ENCODE measurements around the gene POU6F1. TPM values are rescaled to one million over a fixed set of nuclear protein-coding genes. Genes with fewer than 3 reads are reported as not detected.
A peak's percentile ranks its signal among the peaks of the same experiment; 100 is the strongest.

POU6F1 gene
- total and polyA plus RNA-seq, 9 of the 15 experiments (the other 6 are each of a cell fraction or from before 2014, with no cell fraction given), result 0.14 to 3.3 (median 1.1) TPM

- TF ChIP-seq ZBTB40 (IDR thresholded peaks at IDR 0.05) (peak; percentile 14; the same call in 1 of the 2 replicates), ZBTB40 (CRISPR knock-in tag; IDR thresholded peaks at IDR 0.05) (no peak), ETV6 (IDR thresholded peaks at IDR 0.05; ENCODE audit: borderline replicate concordance in 1 of 2, low read depth in 2 of 2, low read length in 1 of 2) (no peak), ETV6 (CRISPR knock-in tag; IDR thresholded peaks at IDR 0.05; ENCODE audit: borderline replicate concordance) (0 out of 2 replicates have a peak, but pooled peaks have one; percentile 54), STAT6 (CRISPR knock-in tag; IDR thresholded peaks at IDR 0.05) (no peak), TRIM25 (IDR thresholded peaks at IDR 0.05; ENCODE audit: borderline replicate concordance) (0 out of 2 replicates have a peak, but pooled peaks have one; percentile 16), MECOM (CRISPR knock-in tag; IDR thresholded peaks at IDR 0.05) (0 out of 2 replicates have a peak, but pooled peaks have one; percentile 14), ZNF644 (tag; IDR thresholded peaks at IDR 0.05; ENCODE audit: low read depth) (0 out of 2 replicates have a peak, but pooled peaks have one; percentile 1), RBBP5 (IDR thresholded peaks at IDR 0.05; ENCODE audit: borderline replicate concordance, insufficient read depth, low read length, poor library complexity, severe bottlenecking) (peak; percentile 65)
Observed at GRCh38 chr12:51171884-51172514, 45.9 kb downstream of the POU6F1 start (continued).

Measured in K562 (cell line).